ENCODE results near the gene IDE. TPM values are rescaled to one million over a fixed set of nuclear protein-coding genes. Genes with fewer than 3 reads are reported as not detected.
A peak's percentile ranks its signal among the peaks of the same experiment; 100 is the strongest.

Gene IDE
- polyA plus RNA-seq, 1 experiment, result 39.0 TPM

- DNase-seq (ENCODE audit: low read depth, low spot score), result no peak
- ChIA-PET POLR2A (no interaction called here), CTCF (no interaction called here)
- Histone ChIP-seq H3K27me3 (ENCODE audit: control insufficient read depth, insufficient read depth, low read length) (no peaks in the 10 kb centered on the region), H3K4me3 (ENCODE audit: low read depth, low read length) (no peak overlapping the region), H3K9me3 (ENCODE audit: control insufficient read depth, insufficient read depth, low read length) (no peaks in the 10 kb centered on the region), H3K27ac (ENCODE audit: low read depth, low read length) (no peak overlapping the region)
- TF ChIP-seq CTCF (IDR thresholded peaks at IDR 0.05; ENCODE audit: low read depth, low read length), result no peak
Measured at GRCh38 chr10:92562424-92562823, 11.5 kb downstream of the IDE start.

GRCh38 chr10:92559046-92559445 is 14.8 kb downstream of the IDE start:
- CTCF ChIA-PET, result no interaction called here

GRCh38 chr10:92553959-92554358 is 19.9 kb downstream of the IDE start:
- Histone ChIP-seq H3K27ac (ENCODE audit: low read depth, low read length) (no peak overlapping the region), H3K9me3 (ENCODE audit: control insufficient read depth, insufficient read depth, low read length) (peaks cover 4% of the 10 kb centered on the region), H3K27me3 (ENCODE audit: control insufficient read depth, insufficient read depth, low read length) (no peaks in the 10 kb centered on the region), H3K4me3 (ENCODE audit: low read depth, low read length) (no peak overlapping the region)
- ChIA-PET CTCF (no interaction called here), POLR2A (no interaction called here)
- TF ChIP-seq CTCF (IDR thresholded peaks at IDR 0.05; ENCODE audit: low read depth, low read length), result no peak
- DNase-seq (ENCODE audit: low read depth, low spot score), result no peak

More at GRCh38 chr10:92559046-92559445, 14.8 kb downstream of the IDE start:
- Histone ChIP-seq H3K4me3 (ENCODE audit: low read depth, low read length) (no peak overlapping the region), H3K27me3 (ENCODE audit: control insufficient read depth, insufficient read depth, low read length) (no peaks in the 10 kb centered on the region), H3K9me3 (ENCODE audit: control insufficient read depth, insufficient read depth, low read length) (peaks cover 4% of the 10 kb centered on the region), H3K27ac (ENCODE audit: low read depth, low read length) (no peak overlapping the region)
- no peak for DNase-seq (ENCODE audit: low read depth, low spot score)
- no peak for TF ChIP-seq CTCF (IDR thresholded peaks at IDR 0.05; ENCODE audit: low read depth, low read length)
- POLR2A ChIA-PET, result no interaction called here

GRCh38 chr10:92552310-92552709 is 21.6 kb downstream of the IDE start:
- H3K4me3 ChIP-seq (ENCODE audit: low read depth, low read length), result no peak overlapping the region
- CTCF ChIA-PET, result interaction anchor here (1.1 to 1.6 kb wide), 2 partner anchors 22 to 27 kb away, joined by 3 read pairs; partner anchors contain the start of gene IDE
- DNase-seq (ENCODE audit: low read depth, low spot score), result no peak
- H3K9me3 ChIP-seq (ENCODE audit: control insufficient read depth, insufficient read depth, low read length), result peaks cover 4% of the 10 kb centered on the region
- 0 out of 2 replicates have a peak, but pooled peaks have one; percentile 8 for TF ChIP-seq CTCF (IDR thresholded peaks at IDR 0.05; ENCODE audit: low read depth, low read length)
- POLR2A ChIA-PET, result no interaction called here
- H3K27ac ChIP-seq (ENCODE audit: low read depth, low read length), result no peak overlapping the region
- H3K27me3 ChIP-seq (ENCODE audit: control insufficient read depth, insufficient read depth, low read length), result no peaks in the 10 kb centered on the region

- peaks cover 4% of the 10 kb centered on the region for H3K9me3 ChIP-seq (ENCODE audit: control insufficient read depth, insufficient read depth, low read length)
- H3K4me3 ChIP-seq (ENCODE audit: low read depth, low read length), result no peak overlapping the region
- TF ChIP-seq CTCF (IDR thresholded peaks at IDR 0.05; ENCODE audit: low read depth, low read length), result peak; percentile 31
- no peaks in the 10 kb centered on the region for H3K27me3 ChIP-seq (ENCODE audit: control insufficient read depth, insufficient read depth, low read length)
- POLR2A ChIA-PET, result interaction anchor here (0.6 kb wide), 1 partner anchor 10 kb away, joined by 3 read pairs; no protein-coding TSS in a partner anchor
- no peak overlapping the region for H3K27ac ChIP-seq (ENCODE audit: low read depth, low read length)
- CTCF ChIA-PET, result interaction anchor here (0.7 to 1.6 kb wide), 3 partner anchors 24 to 563 kb away, joined by 3 to 4 read pairs (median 3); no protein-coding TSS in a partner anchor
- no peak for DNase-seq (ENCODE audit: low read depth, low spot score)
Measured at GRCh38 chr10:92550924-92551323, 23.0 kb downstream of the IDE start.

Measured in AG04450 (cell line).